ENCODE data around the gene ZNF629. TPM values are rescaled to one million over a fixed set of nuclear protein-coding genes. Genes with fewer than 3 reads are reported as not detected.

ZNF629 gene
- total RNA-seq, 1 donor from 2014 or later: 21.1 TPM

GRCh38 chr16:30773826-30774225, 13.2 kb downstream of the ZNF629 start:
- no peak for TF ChIP-seq CTCF (IDR thresholded peaks at IDR 0.05; ENCODE audit: borderline replicate concordance)
- intact Hi-C loops (cut with micrococcal nuclease): no loop called here
- no peaks in the 10 kb centered on the region for H3K27me3 ChIP-seq (ENCODE audit: low read depth)
- no peaks in the 10 kb centered on the region for H3K9me3 ChIP-seq (replicated peaks)
- no peak for DNase-seq
- peak overlapping the region; percentile 97 for H3K27ac ChIP-seq (replicated peaks)
- H3K4me1 ChIP-seq: peaks cover 53% of the 10 kb centered on the region
- H3K4me3 ChIP-seq: no peak overlapping the region
- peaks cover 57% of the 10 kb centered on the region for H3K36me3 ChIP-seq

DNA sequence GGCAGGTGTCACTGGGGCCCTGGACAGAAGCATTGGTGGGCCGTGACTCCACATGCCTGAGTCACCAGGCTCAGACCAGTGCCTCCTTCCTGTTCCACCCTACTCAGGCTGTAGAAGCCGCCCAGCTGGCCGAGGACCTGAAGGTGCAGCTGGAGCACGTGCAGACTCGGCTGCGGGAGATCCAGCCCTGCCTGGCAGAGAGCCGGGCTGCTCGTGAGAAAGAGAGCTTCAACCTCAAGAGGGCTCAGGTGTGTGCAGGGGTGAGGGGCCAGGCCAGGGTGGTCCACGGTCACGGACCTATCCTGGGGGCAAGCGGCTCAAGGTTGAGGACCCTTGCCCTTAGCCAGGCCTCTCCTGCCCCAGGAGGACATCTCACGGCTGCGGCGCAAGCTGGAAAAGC, 15.3 kb downstream of the ZNF629 start:
- intact Hi-C loops (cut with micrococcal nuclease): no loop called here

GRCh38 chr16:30769379-30770089, 17.5 kb downstream of the ZNF629 start:
- no peak overlapping the region for H3K27ac ChIP-seq (replicated peaks)
- H3K9me3 ChIP-seq (replicated peaks): no peaks in the 10 kb centered on the region
- peaks cover 100% of the 10 kb centered on the region for H3K36me3 ChIP-seq
- no peaks in the 10 kb centered on the region for H3K27me3 ChIP-seq (ENCODE audit: low read depth)
- intact Hi-C loops (cut with micrococcal nuclease): no loop called here
- no peak for TF ChIP-seq CTCF (IDR thresholded peaks at IDR 0.05; ENCODE audit: borderline replicate concordance)
- H3K4me1 ChIP-seq: peaks cover 41% of the 10 kb centered on the region
- no peak for DNase-seq
- H3K4me3 ChIP-seq: no peak overlapping the region

More for the DNA sequence above, 15.3 kb downstream of the ZNF629 start:
- H3K27me3 ChIP-seq (ENCODE audit: low read depth): no peaks in the 10 kb centered on the region
- no peak overlapping the region for H3K27ac ChIP-seq (replicated peaks)
- H3K9me3 ChIP-seq (replicated peaks): no peaks in the 10 kb centered on the region
- H3K36me3 ChIP-seq: peaks cover 78% of the 10 kb centered on the region
- TF ChIP-seq CTCF (IDR thresholded peaks at IDR 0.05; ENCODE audit: borderline replicate concordance): no peak
- H3K4me1 ChIP-seq: peaks cover 51% of the 10 kb centered on the region
- H3K4me3 ChIP-seq: no peak overlapping the region
- DNase-seq: peak; percentile 11

DNA sequence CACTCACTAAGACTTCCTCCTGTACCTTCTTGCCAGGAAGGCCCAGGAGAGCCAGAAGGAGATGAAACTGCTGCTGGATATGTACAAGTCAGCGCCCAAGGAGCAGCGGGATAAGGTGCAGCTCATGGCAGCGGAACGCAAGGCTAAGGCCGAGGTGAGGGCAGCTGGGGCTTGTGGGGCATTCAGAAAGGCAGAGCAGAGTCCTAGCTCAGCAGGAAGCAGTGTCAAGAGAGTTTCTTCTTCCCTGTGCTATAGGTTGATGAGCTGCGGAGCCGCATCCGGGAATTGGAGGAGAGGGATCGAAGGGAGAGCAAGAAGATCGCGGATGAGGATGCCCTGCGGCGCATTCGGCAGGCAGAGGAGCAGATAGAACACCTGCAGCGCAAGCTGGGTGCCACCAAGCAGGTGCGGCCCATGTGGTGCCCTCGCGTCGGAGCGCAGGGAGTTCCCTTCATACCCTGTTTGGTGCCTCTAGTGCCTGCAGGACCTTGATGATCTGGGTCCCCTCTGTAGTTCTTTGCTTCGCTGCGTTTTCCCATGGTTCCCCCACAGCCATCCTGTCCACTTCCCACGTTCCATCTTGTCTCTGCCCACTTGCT, 18.3 kb downstream of the ZNF629 start:
- H3K4me3 ChIP-seq: no peak overlapping the region
- no peaks in the 10 kb centered on the region for H3K27me3 ChIP-seq (ENCODE audit: low read depth)
- peaks cover 100% of the 10 kb centered on the region for H3K36me3 ChIP-seq
- H3K9me3 ChIP-seq (replicated peaks): no peaks in the 10 kb centered on the region
- intact Hi-C loops (cut with micrococcal nuclease): no loop called here
- H3K4me1 ChIP-seq: peaks cover 41% of the 10 kb centered on the region
- no peak for DNase-seq
- peak overlapping the region; percentile 80 for H3K27ac ChIP-seq (replicated peaks)
- TF ChIP-seq CTCF (IDR thresholded peaks at IDR 0.05; ENCODE audit: borderline replicate concordance): no peak

DNA sequence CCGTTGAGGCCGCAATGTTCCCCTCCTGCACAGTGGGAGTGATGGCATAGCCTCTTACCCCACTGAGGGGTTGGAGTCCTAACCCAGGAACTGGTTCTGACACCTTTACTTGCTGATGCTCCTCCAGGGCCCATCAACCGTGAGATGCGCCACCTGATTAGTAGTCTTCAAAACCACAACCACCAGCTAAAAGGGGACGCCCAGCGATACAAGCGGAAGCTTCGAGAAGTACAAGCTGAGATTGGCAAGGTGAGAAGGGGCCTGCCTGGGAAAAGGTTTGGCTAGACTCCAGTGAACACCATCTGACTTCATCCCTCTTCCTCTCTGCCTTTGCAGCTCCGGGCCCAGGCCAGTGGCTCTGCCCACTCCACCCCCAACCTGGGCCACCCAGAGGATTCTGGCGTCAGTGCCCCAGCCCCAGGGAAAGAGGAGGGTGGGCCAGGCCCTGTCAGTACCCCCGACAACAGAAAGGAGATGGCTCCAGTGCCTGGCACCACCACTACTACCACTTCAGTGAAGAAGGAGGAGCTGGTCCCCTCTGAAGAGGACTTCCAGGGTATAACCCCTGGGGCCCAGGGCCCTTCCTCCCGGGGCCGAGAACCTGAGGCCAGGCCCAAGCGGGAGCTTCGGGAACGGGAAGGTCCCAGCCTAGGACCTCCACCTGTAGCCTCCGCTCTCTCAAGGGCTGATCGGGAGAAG, 19.1 kb downstream of the ZNF629 start:
- Histone ChIP-seq H3K36me3 (peaks cover 98% of the 10 kb centered on the region), H3K4me3 (no peak overlapping the region), H3K27me3 (ENCODE audit: low read depth) (no peaks in the 10 kb centered on the region), H3K4me1 (peaks cover 45% of the 10 kb centered on the region), H3K27ac (replicated peaks) (peak overlapping the region; percentile 80), H3K9me3 (replicated peaks) (no peaks in the 10 kb centered on the region)
- no peak for TF ChIP-seq CTCF (IDR thresholded peaks at IDR 0.05; ENCODE audit: borderline replicate concordance)
- DNase-seq: no peak
- intact Hi-C loops (cut with micrococcal nuclease): no loop called here

Data from left ventricle myocardium inferior (tissue), 1 donor.